ENCODE results near the gene AASDHPPT. TPM values are rescaled to one million over a fixed set of nuclear protein-coding genes. Genes with fewer than 3 reads are reported as not detected.
A peak's percentile ranks its signal among the peaks of the same experiment; 100 is the strongest.

The AASDHPPT gene
- total and polyA plus RNA-seq, 12 donors, result 13.8 to 97.2 (median 39.8) TPM

GRCh38 chr11:106076171-106076918 is 1.1 kb upstream of the AASDHPPT start:
- intact Hi-C loops (cut with DNase I), result loop anchor here in 1 of 2 donors (10.0 kb wide), 1 partner anchor 52 kb away; the partner anchor contains the start of gene MSANTD4
- peak overlapping the region in 3 of 4 donors; percentile 65 to 88 (median 69) for H3K4me3 ChIP-seq
- peaks cover 6 to 31% of the 10 kb centered on the region in 2 donors for H3K4me1 ChIP-seq (replicated peaks in 1 of 2)
- H3K9me3 ChIP-seq (replicated peaks in 1 of 3), result no peaks in the 10 kb centered on the region
- 12 to 14% (median 13%) methylated on average over 19 of the region's 19 CpGs for WGBS, 4 donors
- peaks cover 0 to 15% of the 10 kb centered on the region in 2 donors for H3K36me3 ChIP-seq (replicated peaks in 1 of 2)
- no peak for TF ChIP-seq POLR2A (IDR thresholded peaks at IDR 0.05)
- no peaks in the 10 kb centered on the region for H3K27me3 ChIP-seq
- H3K27ac ChIP-seq, result peak overlapping the region; percentile 66 to 97 (median 93)
- DNase-seq, result peak in 6 of 7 donors; percentile 4 to 61 (median 19)

GRCh38 chr11:106076919-106077608 is 398 bp upstream of the AASDHPPT start, which contains the start of gene KBTBD3:
Gene KBTBD3, minus strand, starts transcription at chr11:106077347. Its CDS starts 18,250 bp downstream, at chr11:106059097.
- peaks cover 6 to 35% of the 10 kb centered on the region in 2 donors for H3K4me1 ChIP-seq (replicated peaks in 1 of 2)
- H3K36me3 ChIP-seq (replicated peaks in 1 of 2), result peaks cover 0 to 17% of the 10 kb centered on the region in 2 donors
- intact Hi-C loops (cut with DNase I), result loop anchor here in 1 of 2 donors (10.0 kb wide), 1 partner anchor 52 kb away; the partner anchor contains the start of gene MSANTD4
- no peaks in the 10 kb centered on the region for H3K27me3 ChIP-seq
- H3K27ac ChIP-seq, result peak within 1 kb of the TSS; percentile 83 to 97 (median 97)
- peak; percentile 99 to 100 (median 99) for DNase-seq
- 0 to 1% (median 0%) methylated on average over 6 to 37 of the region's 37 CpGs for WGBS, 4 donors
- H3K9me3 ChIP-seq (replicated peaks in 1 of 3), result no peaks in the 10 kb centered on the region
- TF ChIP-seq POLR2A (IDR thresholded peaks at IDR 0.05) (peak; percentile 94 to 99), CTCF (IDR thresholded peaks at IDR 0.05) (peak in 3 of 6 experiments; percentile 14 to 41 (median 28))
- peak within 1 kb of the TSS; percentile 41 to 88 (median 70) for H3K4me3 ChIP-seq

DNA sequence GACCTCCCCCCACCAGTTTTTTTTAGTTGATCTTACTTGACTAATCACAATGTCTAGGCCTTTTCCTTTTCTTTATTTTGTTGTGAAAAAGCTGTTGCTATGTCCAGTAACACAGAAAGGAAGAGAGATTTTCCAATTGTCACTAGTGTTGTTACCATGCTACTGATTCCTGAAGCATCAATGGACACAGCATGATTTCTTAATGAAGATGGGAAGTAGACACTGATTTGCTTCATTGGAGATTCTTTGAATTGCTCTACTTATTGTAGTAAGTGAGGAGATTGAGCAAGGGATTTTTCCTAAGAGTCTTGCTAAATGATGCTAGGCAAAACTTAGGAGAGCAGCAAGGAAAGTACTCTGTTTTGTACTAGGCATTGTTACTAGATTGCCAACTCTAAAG is 4.6 kb downstream of the AASDHPPT start:
- H3K36me3 ChIP-seq (replicated peaks in 1 of 2), result peaks cover 0 to 20% of the 10 kb centered on the region in 2 donors
- intact Hi-C loops (cut with DNase I), result no loop called here
- no peak for TF ChIP-seq CTCF (IDR thresholded peaks at IDR 0.05)
- no peak for TF ChIP-seq POLR2A (IDR thresholded peaks at IDR 0.05)
- no peak overlapping the region for H3K27ac ChIP-seq
- no peak overlapping the region for H3K4me3 ChIP-seq
- no peak for DNase-seq
- peaks cover 0 to 53% of the 10 kb centered on the region in 2 donors for H3K4me1 ChIP-seq (replicated peaks in 1 of 2)
- H3K27me3 ChIP-seq, result no peaks in the 10 kb centered on the region
- no peaks in the 10 kb centered on the region for H3K9me3 ChIP-seq (replicated peaks in 1 of 3)

- peaks cover 6 to 7% of the 10 kb centered on the region in 2 donors for H3K36me3 ChIP-seq (replicated peaks in 1 of 2)
- peak overlapping the region in 1 of 5 donors; percentile 4 for H3K27ac ChIP-seq
- peaks cover 14 to 51% of the 10 kb centered on the region in 2 donors for H3K4me1 ChIP-seq (replicated peaks in 1 of 2)
Measured at GRCh38 chr11:106086135-106086534, 8.7 kb downstream of the AASDHPPT start.

More at GRCh38 chr11:106086135-106086534, 8.7 kb downstream of the AASDHPPT start:
- no peak for DNase-seq
- H3K9me3 ChIP-seq (replicated peaks in 1 of 3), result no peaks in the 10 kb centered on the region
- TF ChIP-seq CTCF (IDR thresholded peaks at IDR 0.05) (no peak), POLR2A (IDR thresholded peaks at IDR 0.05) (no peak)
- H3K27me3 ChIP-seq, result no peaks in the 10 kb centered on the region
- WGBS, 4 donors, result 79 to 100% (median 98%) methylated on average over 1 of the region's 1 CpG
- no peak overlapping the region for H3K4me3 ChIP-seq
- intact Hi-C loops (cut with DNase I), result no loop called here

Data from adrenal gland (tissue), 12 donors.